ENCODE measurements around the gene GOSR1. TPM values are rescaled to one million over a fixed set of nuclear protein-coding genes. Genes with fewer than 3 reads are reported as not detected.

The GOSR1 gene
- total RNA-seq, 2 donors from 2014 or later: 50.8 to 57.3 TPM

DNA sequence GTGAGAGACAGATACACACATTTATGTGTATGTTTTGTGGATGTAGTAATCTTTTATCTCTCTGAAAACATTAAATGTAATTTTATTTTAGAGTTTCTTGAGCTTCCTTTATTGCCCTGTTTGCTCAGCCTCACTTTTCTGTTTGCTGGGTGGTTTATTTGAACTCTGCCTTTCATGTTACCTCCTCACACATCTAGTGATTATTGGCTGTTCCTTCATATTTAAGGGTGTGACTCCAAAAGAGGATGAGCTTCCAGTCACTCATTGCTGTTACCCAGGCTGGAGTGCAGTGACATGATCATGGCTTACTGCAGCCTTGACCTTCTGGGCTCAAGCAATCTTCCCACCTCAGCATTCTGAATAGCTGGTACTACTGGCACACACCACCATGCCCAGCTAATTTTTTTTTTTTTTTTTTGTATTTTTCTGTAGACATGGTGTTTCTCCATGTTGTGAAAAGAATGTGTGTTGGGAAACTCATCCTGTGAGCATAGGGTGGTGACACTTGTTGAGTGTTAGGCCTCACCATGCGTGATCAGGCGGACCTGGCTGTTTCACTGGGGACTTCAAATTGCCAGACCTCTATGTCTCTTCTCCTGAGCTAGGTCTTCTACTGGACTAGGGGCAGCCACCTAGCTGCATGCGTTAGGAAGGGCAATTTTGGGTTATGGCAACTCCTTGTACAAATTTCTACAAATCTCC lies 37.8 kb downstream of the GOSR1 start:
- 93 to 100% methylated on average over 1 to 3 of the region's 3 CpGs for WGBS, 2 experiments (ENCODE audit: insufficient coverage in 1 of 2, insufficient read length in 1 of 2)
- H3K9ac ChIP-seq (ENCODE audit: extremely low read depth, low read length, poor library complexity, severe bottlenecking): no peak overlapping the region
- Mint-ChIP-seq H3K36me3 (ENCODE audit: low read depth) (peaks cover 46% of the 10 kb centered on the region), H3K4me3 (no peak overlapping the region), H3K4me1 (no peaks in the 10 kb centered on the region), H3K27ac (no peak overlapping the region), H3K27me3 (ENCODE audit: insufficient read depth) (no peaks in the 10 kb centered on the region), H3K9me3 (no peaks in the 10 kb centered on the region)
- TF ChIP-seq, protein P1, sequence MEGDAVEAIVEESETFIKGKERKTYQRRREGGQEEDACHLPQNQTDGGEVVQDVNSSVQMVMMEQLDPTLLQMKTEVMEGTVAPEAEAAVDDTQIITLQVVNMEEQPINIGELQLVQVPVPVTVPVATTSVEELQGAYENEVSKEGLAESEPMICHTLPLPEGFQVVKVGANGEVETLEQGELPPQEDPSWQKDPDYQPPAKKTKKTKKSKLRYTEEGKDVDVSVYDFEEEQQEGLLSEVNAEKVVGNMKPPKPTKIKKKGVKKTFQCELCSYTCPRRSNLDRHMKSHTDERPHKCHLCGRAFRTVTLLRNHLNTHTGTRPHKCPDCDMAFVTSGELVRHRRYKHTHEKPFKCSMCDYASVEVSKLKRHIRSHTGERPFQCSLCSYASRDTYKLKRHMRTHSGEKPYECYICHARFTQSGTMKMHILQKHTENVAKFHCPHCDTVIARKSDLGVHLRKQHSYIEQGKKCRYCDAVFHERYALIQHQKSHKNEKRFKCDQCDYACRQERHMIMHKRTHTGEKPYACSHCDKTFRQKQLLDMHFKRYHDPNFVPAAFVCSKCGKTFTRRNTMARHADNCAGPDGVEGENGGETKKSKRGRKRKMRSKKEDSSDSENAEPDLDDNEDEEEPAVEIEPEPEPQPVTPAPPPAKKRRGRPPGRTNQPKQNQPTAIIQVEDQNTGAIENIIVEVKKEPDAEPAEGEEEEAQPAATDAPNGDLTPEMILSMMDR (conservative IDR thresholded peaks at IDR 0.05): no peak
- H3K9me3 ChIP-seq (ENCODE audit: control insufficient read depth, low read length): peaks cover 4% of the 10 kb centered on the region
- H3K4me1 ChIP-seq (ENCODE audit: control insufficient read depth, insufficient read depth, low read length): no peaks in the 10 kb centered on the region
- no peak for DNase-seq
- no peak overlapping the region for H3K4me3 ChIP-seq (ENCODE audit: low read length)
- H3K36me3 ChIP-seq (ENCODE audit: control insufficient read depth, insufficient read depth, low read length): peaks cover 69% of the 10 kb centered on the region
- H3K27me3 ChIP-seq (ENCODE audit: control insufficient read depth, insufficient read depth, low read length, poor library complexity, severe bottlenecking): no peaks in the 10 kb centered on the region
- no peak overlapping the region for H3K27ac ChIP-seq (ENCODE audit: low read depth, low read length)

GRCh38 chr17:30517786-30518185 lies 40.6 kb downstream of the GOSR1 start:
- Mint-ChIP-seq H3K4me1 (no peaks in the 10 kb centered on the region), H3K9me3 (peaks cover 20% of the 10 kb centered on the region), H3K27ac (no peak overlapping the region), H3K36me3 (ENCODE audit: low read depth) (peaks cover 69% of the 10 kb centered on the region), H3K4me3 (no peak overlapping the region), H3K27me3 (ENCODE audit: insufficient read depth) (no peaks in the 10 kb centered on the region)
- Histone ChIP-seq H3K4me1 (ENCODE audit: control insufficient read depth, insufficient read depth, low read length) (no peaks in the 10 kb centered on the region), H3K27ac (ENCODE audit: low read depth, low read length) (no peak overlapping the region), H3K36me3 (ENCODE audit: control insufficient read depth, insufficient read depth, low read length) (peaks cover 70% of the 10 kb centered on the region), H3K27me3 (ENCODE audit: control insufficient read depth, insufficient read depth, low read length, poor library complexity, severe bottlenecking) (no peaks in the 10 kb centered on the region), H3K9ac (ENCODE audit: extremely low read depth, low read length, poor library complexity, severe bottlenecking) (no peak overlapping the region), H3K4me3 (ENCODE audit: low read length) (no peak overlapping the region), H3K9me3 (ENCODE audit: control insufficient read depth, low read length) (peaks cover 32% of the 10 kb centered on the region)
- 95 to 100% methylated on average over 1 of the region's 1 CpG for WGBS, 2 experiments (ENCODE audit: insufficient coverage in 1 of 2, insufficient read length in 1 of 2)
- TF ChIP-seq, protein P1 (conservative IDR thresholded peaks at IDR 0.05): no peak
- DNase-seq: no peak

DNA sequence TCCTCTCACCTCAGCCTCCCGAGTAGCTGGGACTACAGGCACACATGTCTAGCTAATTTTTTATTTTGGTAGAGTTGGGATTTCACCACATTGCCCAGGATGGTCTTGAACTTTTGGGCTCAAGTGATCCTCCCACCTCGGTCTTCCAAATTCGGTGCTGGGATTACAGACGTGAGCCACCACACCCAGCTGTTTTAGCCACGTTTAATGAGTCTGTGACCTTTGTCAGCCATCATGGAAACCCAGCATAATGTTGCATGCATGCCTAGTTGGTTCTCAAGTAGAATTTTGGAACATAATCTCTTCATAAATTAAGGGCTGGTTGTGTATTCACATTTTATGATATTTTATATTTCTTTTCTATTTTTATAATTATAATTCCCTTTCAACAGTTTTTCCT lies 42.0 kb downstream of the GOSR1 start:
- peaks cover 69% of the 10 kb centered on the region for H3K36me3 Mint-ChIP-seq (ENCODE audit: low read depth)
- peaks cover 29% of the 10 kb centered on the region for H3K9me3 Mint-ChIP-seq
- H3K27me3 Mint-ChIP-seq (ENCODE audit: insufficient read depth): no peaks in the 10 kb centered on the region
- no peak overlapping the region for H3K27ac Mint-ChIP-seq
- H3K27me3 ChIP-seq (ENCODE audit: control insufficient read depth, insufficient read depth, low read length, poor library complexity, severe bottlenecking): no peaks in the 10 kb centered on the region
- no peak overlapping the region for H3K4me3 ChIP-seq (ENCODE audit: low read length)
- WGBS, 2 experiments (ENCODE audit: insufficient coverage in 1 of 2, insufficient read length in 1 of 2): 89 to 98% methylated on average over 4 to 5 of the region's 5 CpGs
- H3K36me3 ChIP-seq (ENCODE audit: control insufficient read depth, insufficient read depth, low read length): peaks cover 57% of the 10 kb centered on the region
- TF ChIP-seq, protein P1 (conservative IDR thresholded peaks at IDR 0.05): no peak
- H3K4me1 Mint-ChIP-seq: no peaks in the 10 kb centered on the region
- H3K4me1 ChIP-seq (ENCODE audit: control insufficient read depth, insufficient read depth, low read length): no peaks in the 10 kb centered on the region
- no peak for DNase-seq
- H3K27ac ChIP-seq (ENCODE audit: low read depth, low read length): no peak overlapping the region
- no peak overlapping the region for H3K4me3 Mint-ChIP-seq
- peaks cover 32% of the 10 kb centered on the region for H3K9me3 ChIP-seq (ENCODE audit: control insufficient read depth, low read length)
- no peak overlapping the region for H3K9ac ChIP-seq (ENCODE audit: extremely low read depth, low read length, poor library complexity, severe bottlenecking)

Data from endodermal cell (in vitro differentiated cells).